Motor neuron (in vitro differentiated cells): ENCODE results near the gene PURB. TPM values are rescaled to one million over a fixed set of nuclear protein-coding genes. Genes with fewer than 3 reads are reported as not detected.
"Not testable (repeated sequence)": the region's sequence is repeated elsewhere in the genome, so short reads cannot be mapped to it uniquely, and the experiment has no call there.

Experiments
- ATAC-seq, 8 experiments: fragments of 200-7000 bp; cut with Tn5 transposase; replicated peaks in 6 of 8; 2 replicates each; pipeline ENCODE4 v1.8.0; 2021; ENCODE audit warnings: mild to moderate bottlenecking in 8 of 8, moderate library complexity in 8 of 8
- H3K27ac ChIP-seq, 2 donors: fragments of 250-450 bp; sonication (Bioruptor Pico); 2 replicates each; pipeline ENCODE4 v1.9.0; 2021; ENCODE audit warnings: antibody characterized with exemption in 2 of 2, mild to moderate bottlenecking in 2 of 2, moderate library complexity in 1 of 2
- H3K4me1 ChIP-seq, 2 donors: fragments of 250-450 bp; sonication (Bioruptor Pico); replicated peaks in 1 of 2; 2 replicates each; pipeline ENCODE4 v1.6.1; 2021; ENCODE audit warnings: antibody characterized with exemption in 2 of 2, mild to moderate bottlenecking in 2 of 2, moderate library complexity in 1 of 2
- H3K4me3 ChIP-seq, 5 donors: fragments of 250-450 bp; sonication (Bioruptor Pico); 2 replicates each; pipeline ENCODE4 v1.9.0; 2021; ENCODE audit warnings: antibody characterized with exemption in 5 of 5, mild to moderate bottlenecking in 5 of 5, moderate library complexity in 4 of 5
- WGBS, 10 experiments: fragments of 450-650 bp; shearing (Covaris generic); methylation state at CpG; one replicate each; pipeline ENCODE4 v1.0.0; 2022; 5-methylcytosine and 5-hydroxymethylcytosine counted together
- in situ Hi-C, 9 experiments: fragments of 400-800 bp; cut with MboI; loops; one replicate each; pipeline ENCODE4 v1.15.0; 2021; ENCODE audit warnings: low sequenced_read_pairs in 9 of 9, low pct_unique_long_range_greater_than_20kb in 2 of 9; ENCODE audit not compliant: unreplicated experiment in 9 of 9
- total RNA-seq, 8 experiments: library from RNA; unstranded; fragments of 300-600 nt; gene quantifications; 2 replicates each; pipeline versions ENCODE4 v1.2.3 to v1.2.4, GENCODE V29; 2022

Gene PURB
- total RNA-seq, 8 experiments from 2014 or later, result 9.0 to 41.3 (median 13.7) TPM

DNA sequence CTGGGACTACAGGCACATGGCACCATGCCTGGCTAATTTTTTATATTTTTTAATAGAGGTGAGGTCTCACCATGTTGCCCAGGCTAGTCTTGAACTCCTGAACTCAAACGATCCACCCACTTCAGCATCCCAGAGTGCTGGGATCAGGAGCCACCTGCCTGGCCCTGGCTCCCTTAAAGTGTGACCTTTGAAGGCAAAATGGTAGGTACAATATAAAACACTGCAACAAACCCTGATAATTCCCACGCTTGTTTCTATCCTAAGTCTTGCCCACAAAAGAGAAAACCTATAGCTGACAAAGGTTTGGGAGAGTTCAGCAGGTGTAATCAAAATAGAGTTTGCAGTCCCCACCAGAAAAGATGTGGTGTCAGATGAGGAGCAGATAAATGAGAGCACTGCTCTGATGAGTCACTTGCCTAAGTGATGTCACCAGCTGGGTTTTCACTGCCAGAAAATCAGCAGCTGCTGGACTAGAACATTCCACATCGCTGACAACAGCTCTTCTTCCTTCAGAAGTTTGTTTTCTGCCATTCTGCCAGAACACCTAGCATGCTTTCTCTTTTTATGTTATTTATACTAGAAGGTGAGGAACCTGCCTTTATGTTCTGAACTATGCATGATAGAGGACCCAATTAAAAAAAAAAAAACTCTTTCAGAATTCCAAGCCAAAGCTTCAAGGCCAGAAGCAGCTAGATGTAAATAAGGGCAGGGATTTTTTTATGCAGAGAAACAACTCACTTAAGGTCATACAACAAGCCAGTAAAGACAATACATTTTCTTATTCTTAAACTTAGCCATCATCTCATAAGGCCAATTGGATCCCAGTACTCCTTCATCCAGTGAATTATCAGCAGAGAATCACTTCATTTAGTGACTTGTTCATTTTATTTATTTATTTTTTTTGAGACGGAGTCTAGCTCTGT is 18.0 kb downstream of the PURB start:
- Histone ChIP-seq H3K4me1 (no peaks in the 10 kb centered on the region), H3K27ac (no peak overlapping the region), H3K4me3 (no peak overlapping the region)
- WGBS, 10 experiments, result 20 to 83% (median 70%) methylated on average over 1 to 3 of the region's 4 CpGs; no CpG with 5 or more reads in 1 of the 10 experiments
- in situ Hi-C loops, result loop anchor here in 5 of 9 experiments (25.0 kb wide), 2 partner anchors 245 to 270 kb away; partner anchors contain the start of gene TBRG4 (in 1 of the 5)
- peak; percentile 65 to 100 (median 82) for ATAC-seq

DNA sequence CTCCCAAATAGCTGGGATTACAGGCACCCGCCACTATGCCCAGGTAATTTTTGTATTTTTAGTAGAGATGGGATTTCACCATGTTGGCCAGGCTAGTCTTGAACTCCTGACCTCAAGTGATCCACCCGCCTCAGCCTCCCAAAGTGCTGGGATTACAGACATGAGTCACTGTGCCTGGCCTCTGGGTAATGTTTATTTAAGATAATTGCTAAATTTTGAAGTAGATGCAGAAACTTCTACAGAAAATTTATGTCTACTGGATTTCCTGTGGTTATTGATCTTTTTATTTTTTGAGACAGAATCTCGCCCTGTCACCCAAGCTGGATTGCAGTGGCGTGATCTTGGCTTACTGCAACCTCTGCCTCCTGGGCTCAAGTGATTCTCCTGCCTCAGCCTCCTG is 23.4 kb downstream of the PURB start:
- H3K27ac ChIP-seq, H3K4me3 ChIP-seq, H3K4me1 ChIP-seq: not testable (repeated sequence)
- peak in 1 of 8 experiments; percentile 18 for ATAC-seq
- in situ Hi-C loops, result loop anchor here in 5 of 9 experiments (25.0 kb wide), 2 partner anchors 250 to 275 kb away; partner anchors contain the start of gene TBRG4 (in 1 of the 5)
- 63 to 100% (median 80%) methylated on average over 1 to 2 of the region's 4 CpGs; no CpG with 5 or more reads in 3 of the 10 experiments for WGBS, 10 experiments

DNA sequence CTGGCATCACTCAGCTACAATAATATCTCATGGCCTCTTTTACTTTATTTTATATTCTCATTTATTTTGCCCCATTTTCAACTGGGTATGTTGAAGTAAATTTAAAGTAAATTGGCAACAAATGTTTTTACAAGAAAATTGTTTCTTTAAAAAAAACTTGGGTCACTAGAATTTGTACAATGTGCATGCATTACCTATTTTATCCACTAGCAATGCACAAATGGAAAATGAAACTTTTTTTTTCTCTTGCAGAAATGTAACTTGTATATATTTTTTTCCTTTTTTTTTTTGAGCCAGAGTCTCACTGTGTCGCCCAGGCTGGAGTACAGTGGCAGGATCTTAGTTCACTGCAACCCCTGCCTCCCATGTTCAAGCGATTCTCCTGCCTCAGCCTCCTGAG is 27.2 kb downstream of the PURB start:
- WGBS, 10 experiments, result 67 to 100% (median 98%) methylated on average over 1 to 2 of the region's 2 CpGs; no CpG with 5 or more reads in 2 of the 10 experiments
- ATAC-seq, result no peak
- Histone ChIP-seq H3K4me3 (no peak overlapping the region), H3K27ac (no peak overlapping the region), H3K4me1 (no peaks in the 10 kb centered on the region)
- in situ Hi-C loops, result loop anchor here in 5 of 9 experiments (10.0 to 25.0 kb wide), 4 partner anchors 57 to 279 kb away; partner anchors contain the start of gene TBRG4 (in 1 of the 5)

DNA sequence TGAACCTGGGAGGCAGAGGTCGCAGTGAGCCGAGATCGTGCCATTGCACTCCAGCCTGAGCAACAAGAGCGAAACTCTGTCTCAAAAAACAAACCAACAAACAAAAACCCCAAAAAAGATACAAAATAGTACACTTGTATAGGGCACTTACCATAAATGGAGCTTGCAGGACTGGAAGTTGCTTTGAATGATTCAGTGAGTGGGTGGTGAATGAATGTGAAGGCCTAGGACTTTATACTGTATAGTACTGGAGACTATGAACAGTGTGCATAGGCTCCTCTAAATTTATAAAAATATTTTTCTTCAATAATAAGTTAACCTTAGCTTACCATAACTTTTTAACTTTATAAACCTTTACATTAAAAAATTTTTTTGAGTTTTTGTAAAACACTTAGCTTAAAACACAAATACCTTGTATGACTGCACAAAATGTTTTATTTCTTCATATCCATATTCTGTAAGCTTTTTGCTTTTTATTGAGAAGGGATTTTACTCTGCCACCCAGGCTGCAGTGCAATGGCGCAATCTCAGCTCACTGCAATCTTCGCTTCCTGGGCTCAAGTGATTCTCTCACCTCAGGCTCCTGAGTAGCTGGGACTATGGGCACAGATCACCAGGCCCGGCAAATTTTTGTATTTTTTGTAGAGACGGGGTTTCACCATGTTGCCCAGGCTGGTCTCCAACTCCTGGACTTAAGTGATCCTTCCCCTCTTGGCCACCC is 30.5 kb downstream of the PURB start:
- Histone ChIP-seq H3K4me1 (no peaks in the 10 kb centered on the region), H3K27ac (no peak overlapping the region), H3K4me3 (no peak overlapping the region)
- no peak for ATAC-seq
- in situ Hi-C loops, result loop anchor here in 5 of 9 experiments (10.0 to 25.0 kb wide), 4 partner anchors 60 to 282 kb away; partner anchors contain the start of gene TBRG4 (in 1 of the 5)
- WGBS, 10 experiments, result 17 to 93% (median 87%) methylated on average over 1 to 4 of the region's 8 CpGs; no CpG with 5 or more reads in 1 of the 10 experiments

DNA sequence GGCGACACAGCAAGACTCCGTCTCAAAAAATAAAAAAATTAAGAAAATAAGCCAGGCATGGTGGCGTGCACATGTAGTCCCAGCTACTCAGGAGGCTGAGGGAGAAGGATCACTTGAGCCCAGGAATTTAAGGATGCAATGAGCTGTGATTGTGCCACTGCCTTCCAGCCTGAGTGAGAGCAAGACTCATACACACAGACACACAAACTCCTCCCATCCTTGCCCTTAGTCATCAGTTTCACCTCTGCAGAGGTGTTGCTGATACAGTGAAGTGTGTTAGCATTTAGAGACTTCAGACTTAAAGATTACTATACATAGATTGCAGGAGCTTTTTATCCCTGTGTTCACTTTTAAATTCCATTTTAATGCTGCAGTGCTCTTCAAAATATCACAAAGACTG is 31.9 kb downstream of the PURB start:
- H3K4me1 ChIP-seq, result peaks cover 5 to 6% of the 10 kb centered on the region in 2 donors
- WGBS, 10 experiments, result 17 to 67% methylated on average over 1 of the region's 3 CpGs; no CpG with 5 or more reads in 8 of the 10 experiments
- no peak overlapping the region for H3K27ac ChIP-seq
- no peak overlapping the region for H3K4me3 ChIP-seq
- in situ Hi-C loops, result loop anchor here in 5 of 9 experiments (10.0 to 25.0 kb wide), 4 partner anchors 61 to 284 kb away; partner anchors contain the start of gene TBRG4 (in 1 of the 5)
- ATAC-seq, result no peak

DNA sequence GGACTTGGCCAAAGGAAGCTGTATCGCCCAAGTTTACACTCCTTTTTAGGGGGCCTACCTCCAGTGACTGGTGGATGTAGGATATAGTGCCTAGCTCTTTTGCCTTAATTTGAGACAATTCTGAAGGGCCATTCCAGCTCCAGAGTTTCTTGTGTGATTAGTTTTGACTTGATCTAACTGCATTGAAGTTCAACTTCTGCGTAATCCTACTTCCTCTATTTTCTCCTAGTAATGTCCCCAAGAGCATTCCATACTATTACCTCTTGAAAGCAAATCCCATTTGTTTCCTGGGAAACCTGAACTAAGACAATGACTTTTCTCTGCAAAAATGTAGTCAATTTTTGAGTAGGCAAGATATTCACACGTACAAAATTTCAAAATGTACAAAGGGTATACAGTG is 32.7 kb downstream of the PURB start:
- H3K4me3 ChIP-seq, result no peak overlapping the region
- no peak overlapping the region for H3K27ac ChIP-seq
- no peak for ATAC-seq
- peaks cover 5 to 6% of the 10 kb centered on the region in 2 donors for H3K4me1 ChIP-seq
- in situ Hi-C loops, result loop anchor here in 5 of 9 experiments (10.0 to 25.0 kb wide), 4 partner anchors 62 to 285 kb away; partner anchors contain the start of gene TBRG4 (in 1 of the 5)
- 57 to 100% (median 83%) methylated on average over 1 to 3 of the region's 3 CpGs; no CpG with 5 or more reads in 2 of the 10 experiments for WGBS, 10 experiments

DNA sequence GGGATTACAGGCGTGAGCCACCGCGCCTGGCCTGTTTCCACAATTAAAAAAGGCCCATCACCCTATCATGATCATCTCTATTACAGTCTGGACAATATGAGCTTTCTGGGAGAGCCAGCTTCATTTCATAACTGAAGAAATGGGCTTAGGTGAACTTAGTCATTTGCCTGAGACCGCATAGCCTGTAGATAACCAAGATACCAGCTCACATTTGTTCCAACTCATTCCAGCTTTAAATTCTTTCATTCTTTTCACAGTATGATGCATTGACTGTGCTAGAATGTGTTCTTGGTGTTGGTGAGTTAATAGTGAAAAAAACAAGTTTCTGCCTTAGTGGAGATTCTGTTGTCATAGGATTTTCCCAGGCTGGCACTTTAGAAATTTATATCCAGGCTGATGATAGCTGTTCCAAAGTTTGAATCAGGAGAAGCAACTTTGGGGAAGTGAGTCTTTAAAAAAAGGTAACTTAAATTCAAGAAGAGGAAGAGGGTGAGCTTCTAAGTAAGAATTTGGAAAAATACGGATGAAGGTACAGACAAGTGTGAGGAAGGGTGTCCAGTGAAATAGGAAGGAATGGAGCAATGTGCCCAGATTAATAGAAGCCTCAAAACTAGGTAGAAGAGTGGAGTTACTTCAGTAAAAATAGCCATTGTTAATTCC is 35.3 kb downstream of the PURB start:
- peaks cover 8 to 18% of the 10 kb centered on the region in 2 donors for H3K4me1 ChIP-seq
- ATAC-seq, result no peak
- 83 to 100% (median 96%) methylated on average over 1 to 4 of the region's 5 CpGs; no CpG with 5 or more reads in 1 of the 10 experiments for WGBS, 10 experiments
- H3K27ac ChIP-seq, result no peak overlapping the region
- in situ Hi-C loops, result loop anchor here in 5 of 9 experiments (10.0 to 25.0 kb wide), 5 partner anchors 65 to 287 kb away; partner anchors contain the start of genes TMED4 (in 3 of the 5) and TBRG4 (in 1 of the 5)
- no peak overlapping the region for H3K4me3 ChIP-seq

DNA sequence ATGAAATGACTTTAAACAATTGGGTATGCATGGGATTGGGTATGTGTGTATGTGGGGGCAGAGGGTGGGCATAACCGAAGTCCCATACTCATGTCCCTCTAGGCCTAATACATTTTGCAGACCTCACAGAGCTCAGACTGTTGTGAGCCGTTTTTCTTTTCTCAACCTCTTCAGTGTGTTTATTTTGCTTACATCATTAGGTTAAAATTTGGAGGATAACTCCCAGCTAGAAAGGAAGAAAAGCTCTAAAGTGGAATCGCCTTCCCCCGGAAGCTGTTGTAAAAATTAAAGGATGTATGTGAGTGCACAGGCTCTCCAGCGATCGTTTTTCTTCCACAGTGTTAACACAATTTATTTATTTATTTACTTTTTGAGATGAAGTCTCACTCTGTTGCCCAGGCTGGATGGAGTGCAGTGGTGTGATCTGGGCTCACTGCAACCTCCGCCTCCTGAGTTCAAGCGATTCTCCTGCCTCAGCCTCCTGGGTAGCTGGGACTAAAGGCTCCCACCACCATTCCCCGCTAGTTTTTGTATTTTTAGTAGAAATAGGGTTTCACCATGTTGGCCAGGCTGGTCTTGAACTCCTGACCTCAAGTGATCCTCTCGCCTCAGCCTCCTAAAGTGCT is 36.0 kb downstream of the PURB start:
- Histone ChIP-seq H3K27ac (no peak overlapping the region), H3K4me1 (peaks cover 8 to 19% of the 10 kb centered on the region in 2 donors), H3K4me3 (peak overlapping the region; percentile 58 to 96 (median 70))
- no peak for ATAC-seq
- in situ Hi-C loops, result loop anchor here in 3 of 9 experiments (25.0 kb wide), 1 partner anchor 262 kb away; the partner anchor contains the start of gene TMED4 (in 3 of the 3)
- WGBS, 10 experiments, result 20 to 98% (median 71%) methylated on average over 1 to 6 of the region's 10 CpGs; no CpG with 5 or more reads in 1 of the 10 experiments

DNA sequence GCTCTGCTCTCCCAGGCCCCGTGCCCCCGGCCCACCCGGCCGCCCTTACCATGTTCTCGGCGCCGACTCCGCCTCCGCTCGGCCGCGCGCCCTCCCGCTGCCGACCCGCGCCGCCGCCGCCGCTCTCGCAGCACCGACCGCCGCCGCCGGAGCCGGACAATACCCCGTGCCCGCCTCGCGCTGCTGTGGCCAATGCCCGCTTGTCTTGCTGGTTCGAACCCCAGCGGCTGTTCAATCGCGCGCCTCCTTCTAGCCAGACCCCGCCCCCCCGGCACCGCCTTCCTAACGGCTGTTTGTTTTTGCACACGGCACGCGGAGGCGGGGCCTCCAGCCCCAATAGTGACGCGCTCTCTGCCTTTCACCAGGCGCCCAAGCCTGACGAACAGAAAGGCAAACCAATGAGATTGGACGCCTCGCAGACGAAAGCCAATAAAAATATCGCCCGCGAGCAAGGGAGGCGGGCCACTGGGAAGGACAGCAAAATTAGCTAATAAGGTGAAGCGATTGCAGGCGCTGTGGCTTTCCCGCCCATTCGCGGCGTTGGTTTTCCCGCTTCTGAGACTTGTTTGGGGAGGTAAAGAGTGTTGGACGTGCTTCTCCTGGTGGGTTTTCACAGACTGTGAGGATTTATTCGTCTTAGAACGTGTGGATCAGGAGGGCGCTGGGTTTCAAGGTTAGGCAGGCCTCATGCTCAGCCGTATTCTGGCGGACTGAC is 37.3 kb downstream of the PURB start, which contains the start of gene H2AZ2:
Gene H2AZ2 (minus strand): TSS at position 168 of the 715 bp plus-strand sequence. CDS start 116 bp downstream, at position 52.
- H3K4me3 ChIP-seq, result peak within 1 kb of the TSS; percentile 71 to 96 (median 72)
- peak within 1 kb of the TSS; percentile 73 to 93 for H3K27ac ChIP-seq
- 0 to 2% (median 0%) methylated on average over 5 to 16 of the region's 70 CpGs; no CpG with 5 or more reads in 4 of the 10 experiments for WGBS, 10 experiments
- H3K4me1 ChIP-seq, result peaks cover 8 to 19% of the 10 kb centered on the region in 2 donors
- in situ Hi-C loops, result loop anchor here in 3 of 9 experiments (25.0 kb wide), 1 partner anchor 261 kb away; the partner anchor contains the start of gene TMED4 (in 3 of the 3)
- ATAC-seq, result peak; percentile 87 to 92 (median 92)

DNA sequence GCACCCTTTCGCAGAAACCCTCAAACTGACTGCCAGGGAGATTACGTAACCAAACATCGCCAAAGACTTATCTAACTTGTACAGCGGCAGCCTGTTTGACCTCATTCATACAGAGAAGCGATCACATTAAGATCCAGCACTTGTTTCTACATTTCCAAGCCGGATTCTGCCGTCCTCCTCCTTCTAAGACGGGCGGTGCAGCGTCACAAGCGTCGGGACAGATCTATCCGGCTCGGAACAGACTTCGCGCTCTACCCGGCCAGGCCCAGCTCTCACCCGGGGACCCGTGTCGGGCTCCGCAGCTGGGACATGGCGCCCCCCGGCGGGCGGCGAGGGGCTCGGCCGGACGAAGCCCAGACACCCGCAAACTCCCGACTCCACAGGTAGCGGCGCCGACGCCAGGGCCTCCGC is 37.8 kb downstream of the PURB start:
- ATAC-seq, result peak; percentile 76 to 82 (median 80)
- Histone ChIP-seq H3K4me3 (peak overlapping the region; percentile 71 to 96 (median 72)), H3K4me1 (peaks cover 8 to 19% of the 10 kb centered on the region in 2 donors), H3K27ac (peak overlapping the region; percentile 73 to 93)
- in situ Hi-C loops, result loop anchor here in 3 of 9 experiments (25.0 kb wide), 1 partner anchor 260 kb away; the partner anchor contains the start of gene TMED4 (in 3 of the 3)
- 0 to 3% (median 0%) methylated on average over 1 to 14 of the region's 36 CpGs; no CpG with 5 or more reads in 4 of the 10 experiments for WGBS, 10 experiments
